GM12878 (cell line): Measurements from ENCODE around the gene HIF1AN. TPM values are rescaled to one million over a fixed set of nuclear protein-coding genes. Genes with fewer than 3 reads are reported as not detected.

ENCODE experiments used
- ATAC-seq: fragments of 200-7000 bp; cut with Tn5 transposase; 3 replicates; pipeline ENCODE4 v1.9.1; 2020; ENCODE audit warnings: mild to moderate bottlenecking, moderate library complexity
- BruUV-seq: library from RNA; stranded (reverse); fragments of 400-500 nt; replicated peaks from 2 replicates; lab custom pipeline; 2021; lab: Mats Ljungman, UMichigan
- CTCF ChIA-PET: fragments of 300-600 bp; sonication (Branson Sonifier 250); formaldehyde crosslinking; extraction: SDS; loops from one replicate; lab custom pipeline; 2021; ENCODE audit warnings: inconsistent platforms; lab: Yijun Ruan, JAX
- POLR2A ChIA-PET: fragments of 350-600 bp; formaldehyde crosslinking; extraction: SDS; loops from one replicate; lab custom pipeline; 2021; ENCODE audit warnings: inconsistent platforms; lab: Charles Lee
- RAD21 ChIA-PET: fragments of 300-600 bp; sonication (Branson Sonifier 250); formaldehyde crosslinking; loops from one replicate; lab custom pipeline; 2023; ENCODE audit warnings: antibody characterized with exemption; ENCODE audit not compliant: unreplicated experiment; lab: Charles Lee
- SMC1A ChIA-PET: fragments of 300-600 bp; sonication (Branson Sonifier 250); formaldehyde crosslinking; loops from one replicate; lab custom pipeline; 2023; ENCODE audit not compliant: unreplicated experiment, uncharacterized antibody; lab: Charles Lee
- DNase-seq: peaks from one replicate; pipeline ENCODE4 v3.0.0-alpha.2; 2011; ENCODE audit warnings: low read depth, low spot score
- FAIRE-seq: peaks from 3 replicates; lab custom pipeline; 2011; peaks lifted over from hg19 to GRCh38; lab: Jason Lieb, UNC
- H2AFZ ChIP-seq: 2 replicates; pipeline ENCODE4 v1.6.0; 2011; ENCODE audit warnings: low read depth, low read length, control low read depth; ENCODE audit not compliant: control insufficient read depth
- H3K27ac ChIP-seq: 2 replicates; pipeline ENCODE4 v1.5.1; 2011; ENCODE audit warnings: control low read depth; ENCODE audit not compliant: control insufficient read depth, insufficient read depth
- H3K27me3 ChIP-seq, 2 experiments: replicated peaks in 1 of 2; 2 replicates each; pipeline versions ENCODE4 v1.6.0 to v1.6.1; 2011; ENCODE audit warnings: low read length in 1 of 2; ENCODE audit not compliant: control insufficient read depth in 2 of 2, insufficient read depth in 2 of 2
- H3K36me3 ChIP-seq, 2 experiments: 2 replicates each; pipeline ENCODE4 v1.5.1; 2011; ENCODE audit warnings: low read length in 1 of 2; ENCODE audit not compliant: control insufficient read depth in 2 of 2, insufficient read depth in 2 of 2
- H3K4me1 ChIP-seq: 2 replicates; pipeline ENCODE4 v1.6.1; 2011; ENCODE audit warnings: mild to moderate bottlenecking, low read length, moderate library complexity, mixed read lengths; ENCODE audit not compliant: control insufficient read depth, insufficient read depth
- H3K4me2 ChIP-seq: 2 replicates; pipeline ENCODE4 v1.6.0; 2011; ENCODE audit warnings: control low read depth; ENCODE audit not compliant: control insufficient read depth, insufficient read depth
- H3K4me3 ChIP-seq: fragments of 200-600 bp; sonication (generic); 2 replicates; pipeline ENCODE4 v1.5.1; 2016
- H3K79me2 ChIP-seq: 2 replicates; pipeline ENCODE4 v1.6.0; 2011; ENCODE audit warnings: low read length; ENCODE audit not compliant: control insufficient read depth, insufficient read depth
- H3K9ac ChIP-seq: 2 replicates; pipeline ENCODE4 v1.8.0; 2011; ENCODE audit warnings: low read length, control low read depth, mixed read lengths; ENCODE audit not compliant: control insufficient read depth, insufficient read depth
- H3K9me3 ChIP-seq: replicated peaks from 3 replicates; pipeline ENCODE4 v1.5.1; 2011; ENCODE audit warnings: mild to moderate bottlenecking, low read length; ENCODE audit not compliant: control insufficient read depth, insufficient read depth
- H4K20me1 ChIP-seq: 2 replicates; pipeline ENCODE4 v1.6.0; 2011; ENCODE audit not compliant: control insufficient read depth, insufficient read depth
- CBX5 ChIP-seq: sonication (generic); IDR thresholded peaks from 2 replicates; pipeline ENCODE4 v1.6.1; 2016; ENCODE audit warnings: low read depth, moderate library complexity, mild to moderate bottlenecking, inconsistent platforms
- CEBPB ChIP-seq, 2 experiments: fragments of 150-350 bp in 1 of 2; IDR thresholded peaks; 2 replicates each; pipeline ENCODE4 v1.6.1; 2012 to 2014; ENCODE audit warnings: low read depth in 2 of 2, low read length in 2 of 2, borderline replicate concordance in 1 of 2, inconsistent platforms in 1 of 2
- CHD4 ChIP-seq: fragments of 200-600 bp; sonication (generic); IDR thresholded peaks from 2 replicates; pipeline ENCODE4 v1.6.1; 2016; ENCODE audit warnings: mild to moderate bottlenecking
- CTCF ChIP-seq, 3 experiments: IDR thresholded peaks in 2 of 3; conservative IDR thresholded peaks in 1 of 3; 2 replicates each; pipeline ENCODE4 v1.5.1; 2011; ENCODE audit warnings: low read depth in 3 of 3, low read length in 3 of 3, mild to moderate bottlenecking in 3 of 3, control low read depth in 2 of 3, moderate library complexity in 2 of 3, inconsistent platforms in 1 of 3, mixed read lengths in 1 of 3; ENCODE audit not compliant: control insufficient read depth in 2 of 3, insufficient read depth in 1 of 3; ENCODE audit errors: extremely low read depth in 1 of 3
- MEF2B ChIP-seq: fragments of 450-650 bp; IDR thresholded peaks from 2 replicates; pipeline ENCODE4 v1.6.1; 2018; ENCODE audit warnings: mild to moderate bottlenecking, moderate library complexity; ENCODE audit not compliant: partially characterized antibody, poor library complexity, severe bottlenecking
- MXI1 ChIP-seq: fragments of 150-350 bp; IDR thresholded peaks from 2 replicates; pipeline ENCODE4 v1.6.1; 2011; ENCODE audit warnings: low read depth, mild to moderate bottlenecking, inconsistent platforms, low read length, improper control_type of control experiment
- NFYB ChIP-seq: IDR thresholded peaks from 2 replicates; pipeline ENCODE4 v1.6.1; 2011; ENCODE audit warnings: low read depth, mild to moderate bottlenecking, low read length, improper control_type of control experiment, moderate library complexity; ENCODE audit not compliant: insufficient read depth
- RAD21 ChIP-seq: IDR thresholded peaks from 2 replicates; pipeline ENCODE4 v1.6.1; 2011; ENCODE audit warnings: mild to moderate bottlenecking, low read depth, low read length, moderate library complexity; ENCODE audit not compliant: insufficient read depth
- SIN3A ChIP-seq: IDR thresholded peaks from 2 replicates; pipeline ENCODE4 v1.6.1; 2012; ENCODE audit warnings: low read depth, low read length, improper control_type of control experiment
- SMAD5 ChIP-seq: IDR thresholded peaks from 2 replicates; pipeline ENCODE4 v1.6.1; 2016; ENCODE audit warnings: antibody characterized with exemption, low read depth
- SMC3 ChIP-seq: IDR thresholded peaks from 2 replicates; pipeline ENCODE4 v1.6.1; 2011; ENCODE audit warnings: low read length, improper control_type of control experiment, borderline replicate concordance
- SRF ChIP-seq, 2 experiments: IDR thresholded peaks; 2 replicates each; pipeline ENCODE4 v1.6.1; 2011; ENCODE audit warnings: low read depth in 2 of 2, low read length in 2 of 2, mild to moderate bottlenecking in 1 of 2, moderate library complexity in 1 of 2
- WGBS: methylation state at CpG from one replicate; pipeline ENCODE4 v1.1.6; 2016; ENCODE audit warnings: low lambda C conversion rate; ENCODE audit not compliant: insufficient replicate concordance, insufficient coverage; ENCODE audit errors: missing lambda C conversion rate; 5-methylcytosine and 5-hydroxymethylcytosine counted together
- in situ Hi-C: fragments of 300-500 bp; cut with MboI; formaldehyde crosslinking; loops from 9 replicates; pipeline ENCODE4 v1.14.3; 2018; ENCODE audit warnings: mixed read lengths
- intact Hi-C: fragments of 100-400 bp; cut with micrococcal nuclease; formaldehyde crosslinking; loops from one replicate; pipeline ENCODE4 v1.14.2; 2022; ENCODE audit not compliant: unreplicated experiment
- polyA plus RNA-seq, 11 experiments: library from polyadenylated mRNA; depleted of rRNA in 4 of 11; unstranded in 6 of 11; stranded (reverse) in 5 of 11; fragments of >200 nt; fragmentation: Nextera tagmentation in 4 of 11; fragmentation: Illumina TruSeq in 1 of 11; extraction: Ambion mirVana in 4 of 11; extraction: Trizol in 1 of 11; gene quantifications; 1 replicate in 1 of 11; 2 replicates in 10 of 11; pipeline versions ENCODE4 v1.2.1 to v1.2.3, GENCODE V29; 2011 to 2016; ENCODE audit warnings: inconsistent platforms in 2 of 11, missing spikeins in 2 of 11, low read depth in 1 of 11
- total RNA-seq, 4 experiments: library from RNA; depleted of rRNA in 3 of 4; stranded (reverse); fragments of >200 nt in 3 of 4; fragmentation: Illumina TruSeq in 1 of 4; extraction: Trizol in 1 of 4; gene quantifications; 2 replicates each; pipeline versions ENCODE4 v1.2.1 to v1.2.3, GENCODE V29; 2013 to 2021
- TF ChIP-seq, protein P1 (sequence below): IDR thresholded peaks from 2 replicates; pipeline ENCODE4 v1.6.1; 2012; ENCODE audit warnings: mild to moderate bottlenecking, low read depth, low read length
- TF ChIP-seq, protein P2 (sequence below): IDR thresholded peaks from 2 replicates; pipeline ENCODE4 v1.6.1; 2012; ENCODE audit warnings: low read depth, low read length, improper control_type of control experiment

HIF1AN gene
- total and polyA plus RNA-seq, 10 of the 15 experiments (the other 5 are each of a cell fraction or from before 2014, with no cell fraction given), result 1.9 to 37.2 (median 15.2) TPM

GRCh38 chr10:100508691-100509150 lies 27.0 kb upstream of the HIF1AN start:
- FAIRE-seq (peak; percentile 31), ATAC-seq (peak; percentile 94), DNase-seq (no peak)
- ChIA-PET SMC1A (interaction anchor here (0.5 to 2.6 kb wide), 14 partner anchors 10 to 835 kb away, joined by 3 to 12 read pairs (median 4); no protein-coding TSS in a partner anchor), POLR2A (no interaction called here), RAD21 (interaction anchor here (1.0 to 1.6 kb wide), 7 partner anchors 10 to 663 kb away, joined by 3 to 11 read pairs (median 5); no protein-coding TSS in a partner anchor), CTCF (interaction anchor here (0.6 to 4.6 kb wide), 25 partner anchors 9 to 463 kb away, joined by 3 to 40 read pairs (median 6); partner anchors contain the start of gene HIF1AN)
- 52% methylated on average over 3 of the region's 3 CpGs for WGBS
- H3K36me3 ChIP-seq, result peaks cover 0 to 11% of the 10 kb centered on the region in 2 experiments
- no TSS peak for BruUV-seq
- H3K4me2 ChIP-seq, result no peak overlapping the region
- in situ Hi-C loops (loop anchor here (5.0 kb wide), 2 partner anchors 71 to 166 kb away; no protein-coding TSS in a partner anchor), intact Hi-C loops (loop anchor here (1.0 to 2.0 kb wide), 2 partner anchors 74 to 170 kb away; no protein-coding TSS in a partner anchor)
- no peaks in the 10 kb centered on the region for H3K79me2 ChIP-seq
- H3K27me3 ChIP-seq, result no peaks in the 10 kb centered on the region
- no peak overlapping the region for H3K9ac ChIP-seq
- H3K4me3 ChIP-seq, result no peak overlapping the region
- 0 out of 2 replicates have a peak, but pooled peaks cover 3% of the 10 kb centered on the region for H4K20me1 ChIP-seq
- no peak overlapping the region for H3K27ac ChIP-seq
- H3K9me3 ChIP-seq, result no peaks in the 10 kb centered on the region
- no peak overlapping the region for H2AFZ ChIP-seq
- H3K4me1 ChIP-seq, result peaks cover 8% of the 10 kb centered on the region; the same call in 1 of the 2 replicates
- TF ChIP-seq NFYB (0 out of 2 replicates have a peak, but pooled peaks have one; percentile 8), SIN3A (no peak), CTCF (IDR thresholded peaks at IDR 0.05 in 2 of 3, conservative IDR thresholded peaks at IDR 0.05 in 1 of 3; ENCODE audit: control insufficient read depth in 2 of 3, extremely low read depth in 1 of 3, insufficient read depth in 1 of 3, low read depth in 3 of 3, low read length in 3 of 3) (peak; percentile 34 to 64 (median 51)), RAD21 (peak; percentile 62), SMC3 (peak; percentile 38), MEF2B (no peak), MXI1 (no peak), CHD4 (no peak), SRF (IDR thresholded peaks at IDR 0.05; ENCODE audit: low read depth in 2 of 2, low read length in 2 of 2) (no peak), CBX5 (no peak), CEBPB (IDR thresholded peaks at IDR 0.05; ENCODE audit: borderline replicate concordance in 1 of 2, low read depth in 2 of 2, low read length in 2 of 2) (no peak), SMAD5 (no peak)
- TF ChIP-seq, protein P1, sequence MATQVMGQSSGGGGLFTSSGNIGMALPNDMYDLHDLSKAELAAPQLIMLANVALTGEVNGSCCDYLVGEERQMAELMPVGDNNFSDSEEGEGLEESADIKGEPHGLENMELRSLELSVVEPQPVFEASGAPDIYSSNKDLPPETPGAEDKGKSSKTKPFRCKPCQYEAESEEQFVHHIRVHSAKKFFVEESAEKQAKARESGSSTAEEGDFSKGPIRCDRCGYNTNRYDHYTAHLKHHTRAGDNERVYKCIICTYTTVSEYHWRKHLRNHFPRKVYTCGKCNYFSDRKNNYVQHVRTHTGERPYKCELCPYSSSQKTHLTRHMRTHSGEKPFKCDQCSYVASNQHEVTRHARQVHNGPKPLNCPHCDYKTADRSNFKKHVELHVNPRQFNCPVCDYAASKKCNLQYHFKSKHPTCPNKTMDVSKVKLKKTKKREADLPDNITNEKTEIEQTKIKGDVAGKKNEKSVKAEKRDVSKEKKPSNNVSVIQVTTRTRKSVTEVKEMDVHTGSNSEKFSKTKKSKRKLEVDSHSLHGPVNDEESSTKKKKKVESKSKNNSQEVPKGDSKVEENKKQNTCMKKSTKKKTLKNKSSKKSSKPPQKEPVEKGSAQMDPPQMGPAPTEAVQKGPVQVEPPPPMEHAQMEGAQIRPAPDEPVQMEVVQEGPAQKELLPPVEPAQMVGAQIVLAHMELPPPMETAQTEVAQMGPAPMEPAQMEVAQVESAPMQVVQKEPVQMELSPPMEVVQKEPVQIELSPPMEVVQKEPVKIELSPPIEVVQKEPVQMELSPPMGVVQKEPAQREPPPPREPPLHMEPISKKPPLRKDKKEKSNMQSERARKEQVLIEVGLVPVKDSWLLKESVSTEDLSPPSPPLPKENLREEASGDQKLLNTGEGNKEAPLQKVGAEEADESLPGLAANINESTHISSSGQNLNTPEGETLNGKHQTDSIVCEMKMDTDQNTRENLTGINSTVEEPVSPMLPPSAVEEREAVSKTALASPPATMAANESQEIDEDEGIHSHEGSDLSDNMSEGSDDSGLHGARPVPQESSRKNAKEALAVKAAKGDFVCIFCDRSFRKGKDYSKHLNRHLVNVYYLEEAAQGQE, result no peak
- TF ChIP-seq, protein P2, sequence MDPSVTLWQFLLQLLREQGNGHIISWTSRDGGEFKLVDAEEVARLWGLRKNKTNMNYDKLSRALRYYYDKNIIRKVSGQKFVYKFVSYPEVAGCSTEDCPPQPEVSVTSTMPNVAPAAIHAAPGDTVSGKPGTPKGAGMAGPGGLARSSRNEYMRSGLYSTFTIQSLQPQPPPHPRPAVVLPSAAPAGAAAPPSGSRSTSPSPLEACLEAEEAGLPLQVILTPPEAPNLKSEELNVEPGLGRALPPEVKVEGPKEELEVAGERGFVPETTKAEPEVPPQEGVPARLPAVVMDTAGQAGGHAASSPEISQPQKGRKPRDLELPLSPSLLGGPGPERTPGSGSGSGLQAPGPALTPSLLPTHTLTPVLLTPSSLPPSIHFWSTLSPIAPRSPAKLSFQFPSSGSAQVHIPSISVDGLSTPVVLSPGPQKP, result no peak
